ENCODE results near the gene PCYOX1L.

Gene PCYOX1L

GRCh38 chr5:149410071-149410470 lies 52.2 kb downstream of the PCYOX1L start:
- no peak for DNase-seq

GRCh38 chr5:149410721-149411432 lies 53.0 kb downstream of the PCYOX1L start:
- DNase-seq = peak; percentile 23

- no peak for DNase-seq
These were observed 54.1 kb downstream of the PCYOX1L start for GRCh38 chr5:149411738-149412519.

GRCh38 chr5:149412783-149413476 lies 55.1 kb downstream of the PCYOX1L start:
- DNase-seq = peak; percentile 20

GRCh38 chr5:149413477-149414210 lies 55.8 kb downstream of the PCYOX1L start:
- DNase-seq = no peak

GRCh38 chr5:149414405-149415065 lies 56.7 kb downstream of the PCYOX1L start:
- DNase-seq = peak; percentile 85

- DNase-seq = peak; percentile 67
These were observed 57.5 kb downstream of the PCYOX1L start for GRCh38 chr5:149415066-149415967.

- DNase-seq = peak; percentile 66
These were observed 59.3 kb downstream of the PCYOX1L start for GRCh38 chr5:149416987-149417710.

- peak; percentile 31 for DNase-seq
These were observed 60.0 kb downstream of the PCYOX1L start for GRCh38 chr5:149417711-149418368.

- DNase-seq = peak; percentile 10
These were observed 61.2 kb downstream of the PCYOX1L start for GRCh38 chr5:149418910-149419531.
